H1 (cell line): ENCODE data around the gene RAD51B. TPM values are rescaled to one million over a fixed set of nuclear protein-coding genes. Genes with fewer than 3 reads are reported as not detected.

ENCODE experiments used
- CTCF ChIA-PET: fragments of 300-600 bp; sonication (Branson Sonifier 250); formaldehyde crosslinking; loops from one replicate; lab custom pipeline; 2021; ENCODE audit not compliant: partially characterized antibody; lab: Charles Lee
- POLR2A ChIA-PET: fragments of 300-600 bp; sonication (Branson Sonifier 250); formaldehyde crosslinking; loops from one replicate; lab custom pipeline; 2021; ENCODE audit warnings: inconsistent platforms; ENCODE audit not compliant: partially characterized antibody; lab: Charles Lee
- DNase-seq, 2 experiments: peaks; one replicate each; pipeline versions ENCODE4 v3.0.0 to v3.0.0-alpha.2; 2010 to 2022; ENCODE audit warnings: low spot score in 2 of 2, low read depth in 1 of 2, mixed read lengths in 1 of 2
- FAIRE-seq: peaks from 2 replicates; lab custom pipeline; 2011; peaks lifted over from hg19 to GRCh38; lab: Jason Lieb, UNC
- H2AFZ ChIP-seq: 2 replicates; pipeline ENCODE4 v1.8.1; 2012; ENCODE audit warnings: low read length, inconsistent platforms
- H2AK5ac ChIP-seq: 2 replicates; pipeline ENCODE4 v1.6.1; 2013; ENCODE audit warnings: low read depth, low read length
- H2BK120ac ChIP-seq: replicated peaks from 2 replicates; pipeline ENCODE3; 2013; ENCODE audit warnings: low read depth, low read length, inconsistent platforms
- H2BK12ac ChIP-seq: 2 replicates; pipeline ENCODE4 v1.6.1; 2013; ENCODE audit warnings: low read depth, low read length
- H2BK15ac ChIP-seq: 2 replicates; pipeline ENCODE4 v1.6.1; 2013; ENCODE audit warnings: low read length
- H2BK20ac ChIP-seq: 2 replicates; pipeline ENCODE4 v1.6.1; 2013; ENCODE audit warnings: low read length
- H2BK5ac ChIP-seq: 2 replicates; pipeline ENCODE4 v1.6.1; 2013; ENCODE audit warnings: low read depth, low read length
- H3K14ac ChIP-seq: 2 replicates; pipeline ENCODE4 v1.6.1; 2013; ENCODE audit warnings: inconsistent platforms; ENCODE audit not compliant: insufficient read length
- H3K18ac ChIP-seq: 2 replicates; pipeline ENCODE4 v1.6.1; 2013; ENCODE audit warnings: low read length; ENCODE audit errors: extremely low read depth
- H3K23ac ChIP-seq: 2 replicates; pipeline ENCODE4 v1.6.1; 2013; ENCODE audit warnings: inconsistent platforms; ENCODE audit not compliant: insufficient read length
- H3K23me2 ChIP-seq: 2 replicates; pipeline ENCODE4 v1.6.1; 2013; ENCODE audit warnings: low read depth, low read length
- H3K27ac ChIP-seq: 2 replicates; pipeline ENCODE4 v1.6.1; 2011; ENCODE audit warnings: low read depth, low read length, inconsistent platforms
- H3K27me3 ChIP-seq, 4 experiments: replicated peaks in 1 of 4; 1 replicate in 1 of 4; 2 replicates in 3 of 4; pipeline versions ENCODE4 v1.6.1 to v1.8.1; 2011 to 2013; ENCODE audit warnings: low read length in 3 of 4, mild to moderate bottlenecking in 3 of 4, inconsistent platforms in 2 of 4, mixed read lengths in 2 of 4, moderate library complexity in 1 of 4; ENCODE audit not compliant: control insufficient read depth in 3 of 4, insufficient read depth in 3 of 4; ENCODE audit errors: extremely low read depth in 1 of 4
- H3K36me3 ChIP-seq, 4 experiments: 2 replicates each; pipeline versions ENCODE4 v1.6.1 to v1.8.1; 2011 to 2013; ENCODE audit warnings: mild to moderate bottlenecking in 4 of 4, low read length in 3 of 4, moderate library complexity in 2 of 4, control low read depth in 1 of 4, inconsistent platforms in 1 of 4; ENCODE audit not compliant: insufficient read depth in 4 of 4, control insufficient read depth in 2 of 4
- H3K4ac ChIP-seq: replicated peaks from 2 replicates; pipeline ENCODE3; 2013; ENCODE audit warnings: low read length, low read depth, mixed read lengths, inconsistent platforms; ENCODE audit not compliant: insufficient read length
- H3K4me1 ChIP-seq, 4 experiments: replicated peaks in 1 of 4; 1 replicate in 1 of 4; 2 replicates in 3 of 4; pipeline versions ENCODE4 v1.6.1 to v1.8.1; 2011 to 2013; ENCODE audit warnings: low read length in 3 of 4, inconsistent platforms in 2 of 4, mixed read lengths in 1 of 4; ENCODE audit not compliant: insufficient read depth in 4 of 4, control insufficient read depth in 3 of 4
- H3K4me2 ChIP-seq, 2 experiments: 2 replicates each; pipeline versions ENCODE4 v1.6.1 to v1.8.1; 2011 to 2013; ENCODE audit warnings: low read depth in 2 of 2, low read length in 2 of 2, control low read depth in 1 of 2, inconsistent platforms in 1 of 2, mild to moderate bottlenecking in 1 of 2; ENCODE audit not compliant: insufficient read depth in 1 of 2
- H3K4me3 ChIP-seq, 4 experiments: fragments of 200-600, 300-600 bp in 1 of 4; sonication (generic), shearing (Covaris generic), sonication (Bioruptor Twin) in 1 of 4; 2 replicates each; pipeline versions ENCODE4 v1.5.1 to v1.8.1; 2011 to 2016; ENCODE audit warnings: low read length in 4 of 4, low read depth in 3 of 4, control low read depth in 2 of 4, inconsistent platforms in 2 of 4, mild to moderate bottlenecking in 2 of 4, mixed read lengths in 1 of 4, moderate library complexity in 1 of 4; ENCODE audit not compliant: insufficient read depth in 2 of 4; ENCODE audit errors: extremely low read depth in 1 of 4
- H3K56ac ChIP-seq: replicated peaks from 2 replicates; pipeline ENCODE3; 2013; ENCODE audit warnings: low read depth, mild to moderate bottlenecking, mixed read lengths, low read length, inconsistent platforms; ENCODE audit not compliant: insufficient read length
- H3K79me1 ChIP-seq: 2 replicates; pipeline ENCODE4 v1.6.1; 2013; ENCODE audit warnings: low read depth, low read length, control low read depth
- H3K79me2 ChIP-seq, 2 experiments: 2 replicates each; pipeline versions ENCODE4 v1.6.1 to v1.8.1; 2012 to 2013; ENCODE audit warnings: low read length in 2 of 2, mild to moderate bottlenecking in 2 of 2, inconsistent platforms in 1 of 2; ENCODE audit not compliant: insufficient read depth in 2 of 2, control insufficient read depth in 1 of 2
- H3K9ac ChIP-seq, 4 experiments: replicated peaks in 1 of 4; 1 replicate in 1 of 4; 2 replicates in 3 of 4; pipeline versions ENCODE4 v1.6.1 to v1.8.1; 2011 to 2013; ENCODE audit warnings: low read depth in 3 of 4, low read length in 3 of 4, control low read depth in 2 of 4, mild to moderate bottlenecking in 2 of 4, moderate library complexity in 2 of 4, inconsistent platforms in 1 of 4; ENCODE audit errors: extremely low read depth in 1 of 4
- H3K9me3 ChIP-seq, 2 experiments: 2 replicates each; pipeline versions ENCODE4 v1.6.1 to v1.8.1; 2012 to 2013; ENCODE audit warnings: mild to moderate bottlenecking in 2 of 2, moderate library complexity in 2 of 2, control low read depth in 1 of 2, inconsistent platforms in 1 of 2, low read depth in 1 of 2, low read length in 1 of 2, mixed read lengths in 1 of 2; ENCODE audit not compliant: insufficient read depth in 2 of 2
- H4K20me1 ChIP-seq, 2 experiments: replicated peaks in 1 of 2; 2 replicates each; pipeline versions ENCODE3 to v1.8.1; 2011 to 2013; ENCODE audit warnings: inconsistent platforms in 2 of 2, low read length in 2 of 2, mild to moderate bottlenecking in 1 of 2; ENCODE audit not compliant: insufficient read depth in 2 of 2, control insufficient read depth in 1 of 2
- H4K5ac ChIP-seq: 2 replicates; pipeline ENCODE4 v1.6.1; 2013; ENCODE audit warnings: low read length, low read depth, mixed read lengths, inconsistent platforms; ENCODE audit not compliant: insufficient read length
- H4K8ac ChIP-seq: 2 replicates; pipeline ENCODE4 v1.8.0; 2013; ENCODE audit warnings: mild to moderate bottlenecking, moderate library complexity, low read length, inconsistent platforms; ENCODE audit not compliant: insufficient read depth; ENCODE audit errors: extremely low read depth
- H4K91ac ChIP-seq: replicated peaks from 2 replicates; pipeline ENCODE3; 2013; ENCODE audit warnings: low read length, mixed read lengths, inconsistent platforms; ENCODE audit not compliant: insufficient read length
- KDM5A ChIP-seq: fragments of 200-600 bp; IDR thresholded peaks from 2 replicates; pipeline ENCODE4 v1.7.1; 2012; ENCODE audit warnings: mild to moderate bottlenecking, low read length, inconsistent platforms, mixed read lengths
- WGBS, 2 experiments: shearing (Covaris generic) in 1 of 2; methylation state at CpG; one replicate each; pipeline versions ENCODE4 v1.1.6 to v1.1.7; 2013 to 2015; ENCODE audit warnings: low lambda C conversion rate in 2 of 2, mixed read lengths in 2 of 2, inconsistent platforms in 1 of 2, low coverage in 1 of 2, missing lambda C conversion rate in 1 of 2; ENCODE audit not compliant: insufficient replicate concordance in 2 of 2, insufficient coverage in 1 of 2, insufficient read length in 1 of 2; ENCODE audit errors: extremely low coverage in 1 of 2, missing lambda C conversion rate in 1 of 2; 5-methylcytosine and 5-hydroxymethylcytosine counted together
- polyA plus RNA-seq, 7 experiments: library from polyadenylated mRNA; depleted of rRNA in 3 of 7; stranded (reverse) in 5 of 7; unstranded in 2 of 7; fragments of >200 nt in 5 of 7; fragments of 200-250 nt in 2 of 7; gene quantifications; 1 replicate in 5 of 7; 2 replicates in 1 of 7; 4 replicates in 1 of 7; pipeline versions ENCODE4 v1.2.1 to v1.2.3, GENCODE V29; 2011 to 2013; ENCODE audit warnings: missing spikeins in 2 of 7, mixed read lengths in 2 of 7
- total RNA-seq: library from RNA; stranded (reverse); fragmentation: NEBNext Ultra II Directional; extraction: Animal tissue kit (Norgen Biotek cat#: 25700); gene quantifications from 2 replicates; pipeline ENCODE4 v1.2.1, GENCODE V29; 2021
- TF ChIP-seq, protein P1 (sequence below): IDR thresholded peaks from 2 replicates; pipeline ENCODE4 v1.6.1; 2011; ENCODE audit warnings: low read length, improper control_type of control experiment

RAD51B gene
- total and polyA plus RNA-seq, 2 of the 8 experiments (the other 6 are each of a cell fraction or from before 2014, with no cell fraction given) = 3.9 to 14.9 TPM

DNA sequence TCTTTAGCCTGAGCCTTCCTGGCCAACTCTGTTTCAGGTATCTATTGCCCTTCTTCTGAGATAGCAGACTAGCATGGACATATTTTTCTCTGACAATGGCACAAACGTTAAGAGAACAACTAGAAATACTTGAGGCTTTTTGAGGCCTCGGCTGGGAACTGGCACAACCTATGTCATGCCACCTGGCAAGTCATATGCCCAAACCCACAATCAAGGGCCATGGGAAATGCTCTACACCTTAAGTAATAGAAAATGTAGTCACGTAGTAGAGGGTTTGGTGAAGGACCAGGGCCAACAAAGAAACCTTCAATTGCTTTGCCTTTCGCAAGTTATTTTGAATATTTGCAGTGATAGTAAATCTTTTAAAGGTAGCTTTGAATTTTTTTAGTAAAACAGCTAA, 647.8 kb downstream of the RAD51B start:
- H3K79me1 ChIP-seq = no peaks in the 10 kb centered on the region
- no peak overlapping the region for H3K4ac ChIP-seq
- H2BK20ac ChIP-seq = no peak overlapping the region
- H3K14ac ChIP-seq = no peak overlapping the region
- H3K56ac ChIP-seq = no peak overlapping the region
- H3K27me3 ChIP-seq = no peaks in the 10 kb centered on the region
- peaks cover 13 to 29% (median 21%) of the 10 kb centered on the region in 4 experiments for H3K4me1 ChIP-seq
- H2BK5ac ChIP-seq = no peak overlapping the region
- H3K9me3 ChIP-seq = no peaks in the 10 kb centered on the region
- no peak overlapping the region for H4K5ac ChIP-seq
- DNase-seq = no peak
- H2BK12ac ChIP-seq = no peak overlapping the region
- no peaks in the 10 kb centered on the region for H3K79me2 ChIP-seq
- H4K8ac ChIP-seq = no peak overlapping the region
- 84% methylated on average over 4 of the region's 4 CpGs; no CpG with 5 or more reads in 1 of the 2 experiments for WGBS, 2 experiments
- H3K36me3 ChIP-seq = no peaks in the 10 kb centered on the region
- no peak overlapping the region for H2BK120ac ChIP-seq
- no peak overlapping the region for H3K27ac ChIP-seq
- no peak overlapping the region for H4K91ac ChIP-seq
- CTCF ChIA-PET = interaction anchor here (0.6 to 1.5 kb wide), 2 partner anchors 58 to 267 kb away, joined by 3 to 4 read pairs; no protein-coding TSS in a partner anchor
- no peak overlapping the region for H2AK5ac ChIP-seq
- no peak for TF ChIP-seq KDM5A
- TF ChIP-seq, protein P1, sequence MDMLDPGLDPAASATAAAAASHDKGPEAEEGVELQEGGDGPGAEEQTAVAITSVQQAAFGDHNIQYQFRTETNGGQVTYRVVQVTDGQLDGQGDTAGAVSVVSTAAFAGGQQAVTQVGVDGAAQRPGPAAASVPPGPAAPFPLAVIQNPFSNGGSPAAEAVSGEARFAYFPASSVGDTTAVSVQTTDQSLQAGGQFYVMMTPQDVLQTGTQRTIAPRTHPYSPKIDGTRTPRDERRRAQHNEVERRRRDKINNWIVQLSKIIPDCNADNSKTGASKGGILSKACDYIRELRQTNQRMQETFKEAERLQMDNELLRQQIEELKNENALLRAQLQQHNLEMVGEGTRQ = no peak
- TF ChIP-seq, all 59 proteins: peak for 0
- Histone ChIP-seq H2BK15ac (no peak overlapping the region), H3K23me2 (no peaks in the 10 kb centered on the region), H3K4me2 (no peak overlapping the region), H3K9ac (no peak overlapping the region), H3K4me3 (no peak overlapping the region), H3K23ac (no peak overlapping the region), H2AFZ (no peak overlapping the region), H4K20me1 (no peaks in the 10 kb centered on the region), H3K18ac (no peak overlapping the region)
- POLR2A ChIA-PET = no interaction called here
- FAIRE-seq = no peak
